Lower lobe of right lung (tissue), 2 donors: ENCODE measurements around the gene TARS1. TPM values are rescaled to one million over a fixed set of nuclear protein-coding genes. Genes with fewer than 3 reads are reported as not detected.

Experiments
- ATAC-seq, 2 donors: fragments of 200-7000 bp; cut with Tn5 transposase; one replicate each; pipeline ENCODE4 v1.9.1; 2020 to 2022; ENCODE audit warnings: mild to moderate bottlenecking in 2 of 2, moderate library complexity in 2 of 2
- DNase-seq: peaks from one replicate; pipeline ENCODE4 v3.0.0-alpha.2; 2020
- H3K27ac ChIP-seq: fragments of 200-600 bp; one replicate; pipeline ENCODE4 v1.8.0; 2022
- H3K27me3 ChIP-seq: fragments of 200-600 bp; one replicate; pipeline ENCODE4 v1.8.0; 2022; ENCODE audit warnings: low read depth
- H3K36me3 ChIP-seq: fragments of 200-600 bp; one replicate; pipeline ENCODE4 v1.8.0; 2022; ENCODE audit warnings: mild to moderate bottlenecking
- H3K4me1 ChIP-seq: fragments of 200-600 bp; one replicate; pipeline ENCODE4 v1.8.0; 2022
- H3K4me3 ChIP-seq: fragments of 200-600 bp; one replicate; pipeline ENCODE4 v1.8.0; 2022; ENCODE audit warnings: mild to moderate bottlenecking
- H3K9me3 ChIP-seq: fragments of 200-600 bp; one replicate; pipeline ENCODE4 v1.8.0; 2022
- intact Hi-C: fragments of 100-400 bp; cut with DNase I; formaldehyde crosslinking; loops from one replicate; pipeline ENCODE4 v1.11.0; 2022
- total RNA-seq: library from RNA; stranded (reverse); fragmentation: NEBNext Ultra II Directional; extraction: Animal tissue kit (Norgen Biotek cat#: 25700); gene quantifications from one replicate; pipeline ENCODE4 v1.2.1, GENCODE V29; 2021
- TF ChIP-seq, protein P1 (sequence below): fragments of 200-600 bp; IDR thresholded peaks from one replicate; pipeline ENCODE4 v1.8.0; 2022; ENCODE audit warnings: antibody characterized with exemption, mild to moderate bottlenecking
- donor health status: DM: no; HTN: yes; CAD: no; lungs with severe emphysema.

Gene TARS1
- total RNA-seq, 1 donor from 2014 or later = 93.9 TPM

DNA sequence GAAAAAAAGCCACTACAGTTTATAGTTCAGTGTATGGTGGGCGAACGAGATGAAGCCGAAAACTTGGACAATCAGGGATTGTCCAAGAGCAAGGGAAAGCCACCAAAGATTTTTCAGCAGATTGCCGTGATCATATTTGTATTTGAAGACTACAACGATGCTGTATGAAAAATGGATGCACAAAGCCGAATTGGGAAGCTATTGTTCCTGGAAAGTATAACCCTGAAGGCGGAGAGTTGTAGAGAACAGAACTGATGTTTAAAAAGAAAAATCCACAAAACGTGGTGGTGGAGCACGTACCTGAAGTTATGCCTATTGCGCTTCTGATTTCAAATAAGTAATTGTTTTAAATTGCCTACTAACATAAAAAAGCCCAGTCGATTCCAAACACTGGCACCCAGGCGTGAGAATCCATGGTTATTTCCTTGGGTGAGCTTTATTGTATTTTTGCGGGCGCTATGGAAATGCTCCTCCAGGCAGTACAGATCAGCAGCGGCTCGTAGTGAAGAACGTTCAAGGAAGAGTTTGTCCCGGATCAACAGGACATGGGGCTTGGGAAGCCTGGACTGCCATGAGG is 772 bp upstream of the TARS1 start:
- intact Hi-C loops = no loop called here
- TF ChIP-seq, protein P1, sequence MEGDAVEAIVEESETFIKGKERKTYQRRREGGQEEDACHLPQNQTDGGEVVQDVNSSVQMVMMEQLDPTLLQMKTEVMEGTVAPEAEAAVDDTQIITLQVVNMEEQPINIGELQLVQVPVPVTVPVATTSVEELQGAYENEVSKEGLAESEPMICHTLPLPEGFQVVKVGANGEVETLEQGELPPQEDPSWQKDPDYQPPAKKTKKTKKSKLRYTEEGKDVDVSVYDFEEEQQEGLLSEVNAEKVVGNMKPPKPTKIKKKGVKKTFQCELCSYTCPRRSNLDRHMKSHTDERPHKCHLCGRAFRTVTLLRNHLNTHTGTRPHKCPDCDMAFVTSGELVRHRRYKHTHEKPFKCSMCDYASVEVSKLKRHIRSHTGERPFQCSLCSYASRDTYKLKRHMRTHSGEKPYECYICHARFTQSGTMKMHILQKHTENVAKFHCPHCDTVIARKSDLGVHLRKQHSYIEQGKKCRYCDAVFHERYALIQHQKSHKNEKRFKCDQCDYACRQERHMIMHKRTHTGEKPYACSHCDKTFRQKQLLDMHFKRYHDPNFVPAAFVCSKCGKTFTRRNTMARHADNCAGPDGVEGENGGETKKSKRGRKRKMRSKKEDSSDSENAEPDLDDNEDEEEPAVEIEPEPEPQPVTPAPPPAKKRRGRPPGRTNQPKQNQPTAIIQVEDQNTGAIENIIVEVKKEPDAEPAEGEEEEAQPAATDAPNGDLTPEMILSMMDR = no peak
- DNase-seq = no peak
- H3K4me3 ChIP-seq = peak overlapping the region; percentile 82
- no peaks in the 10 kb centered on the region for H3K27me3 ChIP-seq
- no peaks in the 10 kb centered on the region for H3K36me3 ChIP-seq
- ATAC-seq = peak in 1 of 2 donors; percentile 60
- H3K9me3 ChIP-seq = no peaks in the 10 kb centered on the region
- H3K27ac ChIP-seq = peak overlapping the region; percentile 93
- H3K4me1 ChIP-seq = peaks cover 26% of the 10 kb centered on the region

DNA sequence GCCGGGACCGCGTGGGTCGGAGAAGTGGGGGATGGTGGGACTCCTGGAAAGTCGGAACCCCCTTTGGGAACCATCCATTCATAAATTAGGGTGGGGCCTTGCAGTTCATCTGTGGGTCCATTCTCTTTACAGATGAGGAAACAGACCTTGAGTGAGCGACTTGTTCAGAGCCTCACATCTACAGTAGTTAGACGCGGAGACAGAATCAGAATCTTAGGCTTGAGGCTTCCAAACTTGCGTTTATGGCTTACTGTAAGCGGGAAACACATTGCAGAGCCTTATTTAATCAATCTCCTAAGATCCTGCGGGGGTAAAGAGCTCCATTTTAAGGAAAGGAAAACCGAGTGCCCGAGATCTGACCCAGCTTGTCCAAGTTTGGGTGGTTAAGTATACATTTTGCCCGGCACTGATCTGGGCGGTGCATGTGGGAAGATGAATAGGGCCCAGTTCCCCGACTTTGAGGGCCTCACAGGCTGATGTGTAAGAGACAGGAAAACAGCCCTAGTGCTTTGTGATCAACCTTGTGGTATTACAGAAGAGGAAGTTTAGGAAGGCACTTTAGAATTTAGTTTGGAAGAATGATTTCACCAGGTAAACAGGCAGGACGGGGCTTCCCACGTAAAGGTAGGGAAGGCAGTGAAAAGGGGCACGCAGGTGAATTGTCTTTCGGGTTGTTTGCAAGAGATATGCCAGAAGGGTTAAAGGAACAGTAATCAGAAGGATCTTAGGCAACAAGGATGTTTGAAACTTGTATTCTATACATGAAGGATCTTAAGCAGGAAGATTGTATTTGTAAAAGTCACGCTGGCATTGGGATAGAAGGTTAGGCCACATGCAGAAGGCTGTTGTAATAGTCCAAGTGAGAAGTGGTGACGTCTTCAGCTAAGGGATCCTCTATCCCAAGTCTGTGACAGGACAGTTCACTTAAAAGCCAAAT is 744 bp downstream of the TARS1 start:
- peak; percentile 2 to 21 for ATAC-seq
- H3K27ac ChIP-seq = peak overlapping the region; percentile 93
- TF ChIP-seq, protein P1 = no peak
- H3K9me3 ChIP-seq = no peaks in the 10 kb centered on the region
- no peaks in the 10 kb centered on the region for H3K27me3 ChIP-seq
- H3K4me3 ChIP-seq = peak overlapping the region; percentile 82
- peaks cover 14% of the 10 kb centered on the region for H3K36me3 ChIP-seq
- intact Hi-C loops = no loop called here
- H3K4me1 ChIP-seq = peaks cover 26% of the 10 kb centered on the region
- DNase-seq = no peak

DNA sequence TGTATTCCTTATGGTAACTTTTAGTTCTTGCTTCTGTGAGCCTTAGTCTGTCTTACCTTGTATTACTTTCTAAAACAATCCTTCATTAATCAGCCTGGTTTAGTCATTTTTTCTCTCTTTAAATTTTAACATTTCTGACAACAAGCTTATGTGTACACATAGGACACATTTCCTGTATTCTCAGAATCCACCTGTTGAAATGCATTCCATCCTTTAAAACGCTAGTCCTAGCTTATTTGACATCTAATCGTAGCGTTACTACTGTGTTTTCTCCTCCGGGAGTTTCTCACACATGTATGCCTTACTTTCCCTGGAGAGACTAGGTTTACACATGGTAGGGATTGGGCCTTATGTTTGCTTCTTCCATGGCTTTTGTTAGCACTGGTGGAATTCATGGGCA is 3.8 kb downstream of the TARS1 start:
- intact Hi-C loops = no loop called here
- ATAC-seq (no peak), DNase-seq (no peak)
- H3K27me3 ChIP-seq = no peaks in the 10 kb centered on the region
- TF ChIP-seq, protein P1 = no peak
- H3K4me1 ChIP-seq = peaks cover 21% of the 10 kb centered on the region
- H3K9me3 ChIP-seq = no peaks in the 10 kb centered on the region
- H3K36me3 ChIP-seq = peaks cover 32% of the 10 kb centered on the region
- H3K27ac ChIP-seq = no peak overlapping the region
- H3K4me3 ChIP-seq = no peak overlapping the region

DNA sequence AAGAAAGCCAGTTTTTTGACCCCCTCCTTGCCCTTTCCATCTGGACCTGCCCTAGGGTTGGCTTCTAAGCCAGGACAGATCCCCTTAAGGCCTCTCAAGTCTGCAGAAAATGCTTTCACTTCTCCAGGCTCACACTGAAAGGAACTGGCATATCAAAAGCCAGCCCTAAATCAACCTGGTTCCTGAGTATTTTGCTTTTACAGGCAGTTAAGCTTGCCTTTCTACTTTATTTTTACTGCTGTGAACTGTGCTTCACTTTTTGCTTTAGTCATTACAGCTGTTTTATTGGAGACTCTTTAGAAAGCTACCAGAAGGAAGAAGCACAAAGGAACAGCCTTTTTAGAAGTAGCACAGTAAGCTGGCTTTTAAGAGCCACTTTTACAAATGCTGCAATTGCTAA is 5.0 kb downstream of the TARS1 start:
- Histone ChIP-seq H3K4me1 (peaks cover 17% of the 10 kb centered on the region), H3K27ac (no peak overlapping the region), H3K36me3 (peaks cover 41% of the 10 kb centered on the region), H3K9me3 (no peaks in the 10 kb centered on the region), H3K27me3 (no peaks in the 10 kb centered on the region), H3K4me3 (no peak overlapping the region)
- TF ChIP-seq, protein P1 = no peak
- ATAC-seq (no peak), DNase-seq (no peak)
- intact Hi-C loops = no loop called here

DNA sequence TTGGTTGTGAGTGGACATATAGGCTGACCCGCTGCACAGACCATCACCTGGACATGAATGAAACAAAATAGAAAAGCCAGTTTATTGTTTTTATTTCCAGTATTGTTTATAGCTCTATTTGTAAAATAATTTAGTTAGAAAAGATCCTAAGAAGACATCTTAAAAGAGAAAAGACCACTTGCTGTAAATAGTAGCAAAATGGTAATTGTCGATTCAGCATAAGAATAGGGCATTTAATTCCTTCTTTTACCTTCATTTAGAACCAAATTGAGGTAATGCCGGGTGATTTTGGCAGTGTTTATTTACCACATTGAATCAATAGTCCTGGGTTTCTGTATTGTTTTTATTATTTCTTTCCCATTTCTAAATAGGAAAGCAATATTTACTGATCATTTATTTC is 7.4 kb downstream of the TARS1 start:
- intact Hi-C loops = no loop called here
- no peaks in the 10 kb centered on the region for H3K9me3 ChIP-seq
- ATAC-seq (no peak), DNase-seq (no peak)
- H3K4me1 ChIP-seq = no peaks in the 10 kb centered on the region
- peaks cover 48% of the 10 kb centered on the region for H3K36me3 ChIP-seq
- TF ChIP-seq, protein P1 = no peak
- no peaks in the 10 kb centered on the region for H3K27me3 ChIP-seq
- H3K4me3 ChIP-seq = no peak overlapping the region
- no peak overlapping the region for H3K27ac ChIP-seq
